Fibroblast of lung (primary cell): ENCODE results near the gene AQP1. TPM values are rescaled to one million over a fixed set of nuclear protein-coding genes. Genes with fewer than 3 reads are reported as not detected.

Experiments used
- DNase-seq, 2 donors: peaks; one replicate each; pipeline versions ENCODE4 v3.0.0 to v3.0.0-alpha.2; 2010; ENCODE audit warnings: low read depth in 2 of 2
- H2AFZ ChIP-seq: 2 replicates; pipeline ENCODE4 v1.5.1; 2012; ENCODE audit warnings: low read length, control low read depth, inconsistent platforms
- H3K27ac ChIP-seq: 2 replicates; pipeline ENCODE4 v1.5.1; 2011; ENCODE audit warnings: low read length, control low read depth; ENCODE audit not compliant: insufficient read depth
- H3K27me3 ChIP-seq: 2 replicates; pipeline ENCODE4 v1.5.1; 2011; ENCODE audit warnings: mild to moderate bottlenecking, low read length; ENCODE audit not compliant: control insufficient read depth, insufficient read depth
- H3K36me3 ChIP-seq: 2 replicates; pipeline ENCODE4 v1.5.1; 2011; ENCODE audit warnings: low read length; ENCODE audit not compliant: control insufficient read depth, insufficient read depth
- H3K4me1 ChIP-seq: 2 replicates; pipeline ENCODE4 v1.5.1; 2011; ENCODE audit warnings: low read length; ENCODE audit not compliant: control insufficient read depth, insufficient read depth; ENCODE audit errors: extremely low read depth
- H3K4me2 ChIP-seq: 2 replicates; pipeline ENCODE4 v1.5.1; 2011; ENCODE audit warnings: low read length, control low read depth; ENCODE audit not compliant: insufficient read depth; ENCODE audit errors: extremely low read depth
- H3K4me3 ChIP-seq, 4 experiments: fragments of 200-600 bp in 1 of 4; sonication (generic) in 1 of 4; replicated peaks in 1 of 4; 2 replicates each; pipeline ENCODE4 v1.5.1; 2011 to 2016; ENCODE audit warnings: low read length in 4 of 4, low read depth in 3 of 4, mild to moderate bottlenecking in 3 of 4, control low read depth in 2 of 4, inconsistent platforms in 1 of 4, mixed read lengths in 1 of 4; ENCODE audit not compliant: insufficient read depth in 1 of 4; ENCODE audit errors: control extremely low read depth in 1 of 4
- H3K79me2 ChIP-seq: 2 replicates; pipeline ENCODE4 v1.5.1; 2012; ENCODE audit warnings: mild to moderate bottlenecking, low read length, inconsistent platforms; ENCODE audit not compliant: control insufficient read depth, insufficient read depth
- H3K9ac ChIP-seq: 2 replicates; pipeline ENCODE4 v1.5.1; 2011; ENCODE audit warnings: mild to moderate bottlenecking, low read length, control low read depth; ENCODE audit not compliant: insufficient read depth
- H3K9me3 ChIP-seq: 2 replicates; pipeline ENCODE4 v1.5.1; 2012; ENCODE audit warnings: low read depth, low read length; ENCODE audit not compliant: control insufficient read depth, insufficient read depth
- H4K20me1 ChIP-seq: 2 replicates; pipeline ENCODE4 v1.5.1; 2011; ENCODE audit warnings: low read length; ENCODE audit not compliant: control insufficient read depth, insufficient read depth; ENCODE audit errors: extremely low read depth
- CTCF ChIP-seq, 2 donors: IDR thresholded peaks in 1 of 2; conservative IDR thresholded peaks in 1 of 2; 1 replicate in 1 of 2; 2 replicates in 1 of 2; pipeline ENCODE4 v1.5.1; 2011 to 2012; ENCODE audit warnings: low read length in 2 of 2, control low read depth in 1 of 2, inconsistent platforms in 1 of 2, low read depth in 1 of 2, mild to moderate bottlenecking in 1 of 2
- EZH2 ChIP-seq: IDR thresholded peaks from 2 replicates; pipeline ENCODE4 v1.5.1; 2012; ENCODE audit warnings: low read length, control low read depth, mild to moderate bottlenecking; ENCODE audit errors: missing control alignments
- polyA plus RNA-seq, 2 donors: library from polyadenylated mRNA; depleted of rRNA in 1 of 2; stranded (reverse) in 1 of 2; unstranded in 1 of 2; fragments of >200 nt; gene quantifications; 2 replicates each; pipeline ENCODE4 v1.2.1, GENCODE V29; 2011 to 2012; ENCODE audit warnings: missing spikeins in 1 of 2
- total RNA-seq: library from RNA; depleted of rRNA; stranded (reverse); fragments of >200 nt; gene quantifications from 2 replicates; pipeline ENCODE4 v1.2.1, GENCODE V29; 2014

AQP1 gene
- total and polyA plus RNA-seq, 2 donors (not counting 1 experiment from before 2014, with no cell fraction given) = 13.0 to 44.6 TPM

- H3K9ac ChIP-seq = no peak overlapping the region
- H3K9me3 ChIP-seq = no peaks in the 10 kb centered on the region
These were observed 4.1 kb downstream of the AQP1 start for GRCh38 chr7:30915751-30916150.

GRCh38 chr7:30916255-30916654, 4.6 kb downstream of the AQP1 start:
- Histone ChIP-seq H3K27me3 (no peaks in the 10 kb centered on the region), H3K4me2 (no peak overlapping the region), H3K27ac (no peak overlapping the region), H3K4me1 (peaks cover 22% of the 10 kb centered on the region), H2AFZ (no peak overlapping the region), H3K9ac (no peak overlapping the region), H4K20me1 (no peaks in the 10 kb centered on the region), H3K4me3 (no peak overlapping the region), H3K9me3 (no peaks in the 10 kb centered on the region), H3K79me2 (no peaks in the 10 kb centered on the region), H3K36me3 (no peaks in the 10 kb centered on the region)
- DNase-seq = no peak
- TF ChIP-seq CTCF (conservative IDR thresholded peaks at IDR 0.05 in 1 of 2, IDR thresholded peaks at IDR 0.05 in 1 of 2; ENCODE audit: low read depth in 1 of 2, low read length in 2 of 2) = no peak
- no peak for TF ChIP-seq EZH2

More at GRCh38 chr7:30915751-30916150, 4.1 kb downstream of the AQP1 start:
- peaks cover 19% of the 10 kb centered on the region for H3K4me1 ChIP-seq
- no peaks in the 10 kb centered on the region for H3K36me3 ChIP-seq
- no peak for DNase-seq
- no peak overlapping the region for H3K4me3 ChIP-seq
- H3K79me2 ChIP-seq = no peaks in the 10 kb centered on the region
- no peak overlapping the region for H3K4me2 ChIP-seq
- TF ChIP-seq CTCF (conservative IDR thresholded peaks at IDR 0.05 in 1 of 2, IDR thresholded peaks at IDR 0.05 in 1 of 2; ENCODE audit: low read depth in 1 of 2, low read length in 2 of 2) = no peak
- TF ChIP-seq EZH2 = no peak
- H3K27me3 ChIP-seq = no peaks in the 10 kb centered on the region
- H4K20me1 ChIP-seq = no peaks in the 10 kb centered on the region
- no peak overlapping the region for H3K27ac ChIP-seq
- H2AFZ ChIP-seq = no peak overlapping the region

GRCh38 chr7:30916767-30917166, 5.1 kb downstream of the AQP1 start:
- Histone ChIP-seq H3K9me3 (no peaks in the 10 kb centered on the region), H3K27ac (no peak overlapping the region), H3K4me1 (peaks cover 24% of the 10 kb centered on the region), H3K9ac (no peak overlapping the region), H2AFZ (no peak overlapping the region), H3K4me3 (no peak overlapping the region), H3K27me3 (no peaks in the 10 kb centered on the region), H3K4me2 (no peak overlapping the region), H3K36me3 (no peaks in the 10 kb centered on the region), H4K20me1 (no peaks in the 10 kb centered on the region), H3K79me2 (no peaks in the 10 kb centered on the region)
- TF ChIP-seq EZH2 (no peak), CTCF (conservative IDR thresholded peaks at IDR 0.05 in 1 of 2, IDR thresholded peaks at IDR 0.05 in 1 of 2; ENCODE audit: low read depth in 1 of 2, low read length in 2 of 2) (no peak)
- DNase-seq = no peak
